Measurements from ENCODE around the gene SLC10A6. TPM values are rescaled to one million over a fixed set of nuclear protein-coding genes. Genes with fewer than 3 reads are reported as not detected.

Gene SLC10A6
- total RNA-seq, 1 donor from 2014 or later: not detected

- TF ChIP-seq EZH2phosphoT487 (IDR thresholded peaks at IDR 0.05): no peak
- TF ChIP-seq EZH2 (IDR thresholded peaks at IDR 0.05): no peak
- H3K4me3 Mint-ChIP-seq: peak overlapping the region; percentile 88
- H3K27ac Mint-ChIP-seq: peak overlapping the region; percentile 82
- peaks cover 3% of the 10 kb centered on the region for H3K36me3 Mint-ChIP-seq
- H3K4me1 Mint-ChIP-seq: peaks cover 18% of the 10 kb centered on the region
- no peaks in the 10 kb centered on the region for H4K20me1 ChIP-seq (ENCODE audit: low read depth)
- no peaks in the 10 kb centered on the region for H3K79me2 ChIP-seq (ENCODE audit: low read depth)
- peak overlapping the region; percentile 91 for H2AFZ ChIP-seq (replicated peaks)
- DNase-seq (ENCODE audit: low spot score): no peak
- peak overlapping the region; percentile 57 for H3K27ac ChIP-seq
- peaks cover 29% of the 10 kb centered on the region for H3F3A ChIP-seq (ENCODE audit: low read depth)
- H3K4me2 ChIP-seq: peak overlapping the region; percentile 75
- H3K27me3 Mint-ChIP-seq (ENCODE audit: insufficient read depth, low read depth): peaks cover 5% of the 10 kb centered on the region
- H3K9me3 Mint-ChIP-seq: no peaks in the 10 kb centered on the region
- H3K27me3 ChIP-seq: no peaks in the 10 kb centered on the region
- H3K9me3 ChIP-seq (ENCODE audit: low read depth): no peaks in the 10 kb centered on the region
- peak overlapping the region; percentile 54 for H3K4me3 ChIP-seq
- H3K36me3 ChIP-seq: no peaks in the 10 kb centered on the region
- H3K9ac ChIP-seq: no peak overlapping the region
- peaks cover 18% of the 10 kb centered on the region for H3K4me1 ChIP-seq
These were observed 43.4 kb upstream of the SLC10A6 start for GRCh38 chr4:86892636-86892960.

GRCh38 chr4:86891762-86892635 is 42.8 kb upstream of the SLC10A6 start, which contains the start of gene C4orf36:
TSS of gene C4orf36 (minus strand) at chr4:86892422. CDS start at chr4:86891520, 902 bp downstream.
- H3K4me3 Mint-ChIP-seq: peak within 1 kb of the TSS; percentile 89
- H3K27ac Mint-ChIP-seq: peak within 1 kb of the TSS; percentile 82
- peaks cover 29% of the 10 kb centered on the region for H3F3A ChIP-seq (ENCODE audit: low read depth)
- peaks cover 5% of the 10 kb centered on the region for H3K27me3 Mint-ChIP-seq (ENCODE audit: insufficient read depth, low read depth)
- H3K4me1 ChIP-seq: peaks cover 18% of the 10 kb centered on the region
- H3K36me3 Mint-ChIP-seq: peaks cover 3% of the 10 kb centered on the region
- H3K4me1 Mint-ChIP-seq: peaks cover 18% of the 10 kb centered on the region
- H3K9me3 Mint-ChIP-seq: no peaks in the 10 kb centered on the region
- peak within 1 kb of the TSS; percentile 57 for H3K27ac ChIP-seq
- H3K79me2 ChIP-seq (ENCODE audit: low read depth): no peaks in the 10 kb centered on the region
- H3K36me3 ChIP-seq: no peaks in the 10 kb centered on the region
- peak within 1 kb of the TSS; percentile 54 for H3K4me3 ChIP-seq
- H3K4me2 ChIP-seq: peak within 1 kb of the TSS; percentile 75
- H3K27me3 ChIP-seq: no peaks in the 10 kb centered on the region
- H4K20me1 ChIP-seq (ENCODE audit: low read depth): no peaks in the 10 kb centered on the region
- DNase-seq (ENCODE audit: low spot score): peak; percentile 89
- H2AFZ ChIP-seq (replicated peaks): peak within 1 kb of the TSS; percentile 91
- H3K9ac ChIP-seq: no peak within 1 kb of the TSS
- TF ChIP-seq EZH2 (IDR thresholded peaks at IDR 0.05) (peak; percentile 46), EZH2phosphoT487 (IDR thresholded peaks at IDR 0.05) (peak; percentile 43), CTCF (IDR thresholded peaks at IDR 0.05) (no peak)
- H3K9me3 ChIP-seq (ENCODE audit: low read depth): no peaks in the 10 kb centered on the region

- Histone ChIP-seq H3K4me2 (peak overlapping the region; percentile 75), H3K4me3 (no peak overlapping the region), H3K4me1 (peaks cover 18% of the 10 kb centered on the region), H3K79me2 (ENCODE audit: low read depth) (no peaks in the 10 kb centered on the region), H2AFZ (replicated peaks) (no peak overlapping the region), H4K20me1 (ENCODE audit: low read depth) (no peaks in the 10 kb centered on the region), H3K9me3 (ENCODE audit: low read depth) (no peaks in the 10 kb centered on the region), H3K27ac (no peak overlapping the region), H3F3A (ENCODE audit: low read depth) (peaks cover 29% of the 10 kb centered on the region), H3K9ac (no peak overlapping the region), H3K36me3 (no peaks in the 10 kb centered on the region), H3K27me3 (no peaks in the 10 kb centered on the region)
- H3K27me3 Mint-ChIP-seq (ENCODE audit: insufficient read depth, low read depth): peaks cover 5% of the 10 kb centered on the region
- peak overlapping the region; percentile 89 for H3K4me3 Mint-ChIP-seq
- H3K27ac Mint-ChIP-seq: no peak overlapping the region
- peaks cover 18% of the 10 kb centered on the region for H3K4me1 Mint-ChIP-seq
- DNase-seq (ENCODE audit: low spot score): peak; percentile 9
- no peaks in the 10 kb centered on the region for H3K9me3 Mint-ChIP-seq
- peaks cover 3% of the 10 kb centered on the region for H3K36me3 Mint-ChIP-seq
- TF ChIP-seq EZH2phosphoT487 (IDR thresholded peaks at IDR 0.05): no peak
- TF ChIP-seq CTCF (IDR thresholded peaks at IDR 0.05): no peak
- TF ChIP-seq EZH2 (IDR thresholded peaks at IDR 0.05): no peak
These were observed 41.6 kb upstream of the SLC10A6 start for GRCh38 chr4:86890790-86891189.

- Histone ChIP-seq H3K9me3 (ENCODE audit: low read depth) (no peaks in the 10 kb centered on the region), H3K4me1 (no peaks in the 10 kb centered on the region), H3K4me2 (no peak overlapping the region), H3K27me3 (no peaks in the 10 kb centered on the region), H3K27ac (no peak overlapping the region), H4K20me1 (ENCODE audit: low read depth) (no peaks in the 10 kb centered on the region), H3K9ac (no peak overlapping the region), H3K36me3 (no peaks in the 10 kb centered on the region), H3K4me3 (no peak overlapping the region), H2AFZ (replicated peaks) (no peak overlapping the region), H3K79me2 (ENCODE audit: low read depth) (no peaks in the 10 kb centered on the region), H3F3A (ENCODE audit: low read depth) (no peaks in the 10 kb centered on the region)
- no peaks in the 10 kb centered on the region for H3K4me1 Mint-ChIP-seq
- peaks cover 2% of the 10 kb centered on the region for H3K27me3 Mint-ChIP-seq (ENCODE audit: insufficient read depth, low read depth)
- H3K9me3 Mint-ChIP-seq: peaks cover 25% of the 10 kb centered on the region
- no peak overlapping the region for H3K27ac Mint-ChIP-seq
- H3K36me3 Mint-ChIP-seq: peaks cover 4% of the 10 kb centered on the region
- no peak overlapping the region for H3K4me3 Mint-ChIP-seq
- no peak for DNase-seq (ENCODE audit: low spot score)
- no peak for TF ChIP-seq EZH2 (IDR thresholded peaks at IDR 0.05)
- no peak for TF ChIP-seq EZH2phosphoT487 (IDR thresholded peaks at IDR 0.05)
- TF ChIP-seq CTCF (IDR thresholded peaks at IDR 0.05): no peak
These were observed 30.5 kb upstream of the SLC10A6 start for GRCh38 chr4:86879641-86880040.

All from neural progenitor cell (in vitro differentiated cells).